Tibial nerve (tissue), 4 donors: ENCODE data around the gene RBM28.

Source experiments
- EP300 ChIP-seq, 2 donors: sonication (generic); formaldehyde crosslinking; IDR thresholded peaks; one replicate each; pipeline ENCODE4 v1.6.1; 2017; ENCODE audit warnings: antibody characterized with exemption in 2 of 2, mild to moderate bottlenecking in 1 of 2
- TF ChIP-seq, protein P1 (sequence below), 5 experiments: fragments of 200-600 bp in 3 of 5; fragments of 450-650 bp in 2 of 5; sonication (generic) in 3 of 5; IDR thresholded peaks; one replicate each; pipeline ENCODE4 v1.5.1; 2016 to 2019; ENCODE audit warnings: antibody characterized with exemption in 5 of 5, mild to moderate bottlenecking in 3 of 5, moderate library complexity in 2 of 5

DNA sequence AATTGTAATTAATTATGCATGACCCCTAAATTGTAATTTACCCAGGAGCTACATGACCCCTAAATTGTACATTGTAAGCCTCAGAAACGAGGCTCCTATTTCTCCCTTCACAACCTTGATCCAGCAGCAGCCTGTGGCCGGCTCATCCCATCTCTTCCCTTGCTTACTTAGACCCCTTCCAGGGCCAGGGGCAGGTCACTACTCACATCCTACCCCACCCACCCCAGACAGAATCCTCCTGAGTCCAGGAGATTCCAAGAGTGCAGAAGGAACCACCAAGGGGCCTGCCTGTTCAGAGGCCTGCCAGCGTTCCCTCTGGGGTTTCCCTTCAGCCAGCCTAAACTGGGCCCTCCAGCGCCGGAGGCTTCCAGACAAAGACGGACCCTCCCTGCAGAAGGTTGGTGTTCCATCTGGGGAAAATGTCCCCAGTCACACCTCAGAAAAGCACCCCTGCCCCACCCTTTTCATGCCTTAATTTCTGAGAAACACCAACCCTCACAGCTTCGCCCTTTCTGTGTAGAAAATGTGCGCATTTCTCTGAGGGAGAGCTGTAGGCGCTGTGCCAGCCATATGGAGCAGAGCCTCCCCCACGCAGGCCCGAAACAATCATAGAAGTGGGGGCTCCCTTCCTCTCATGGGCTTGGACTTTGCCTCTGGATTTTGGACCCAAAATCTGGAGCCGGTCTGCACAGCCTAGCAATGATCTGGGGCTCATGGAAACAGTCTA is 83.5 kb downstream of the RBM28 start:
- TF ChIP-seq, protein P1, sequence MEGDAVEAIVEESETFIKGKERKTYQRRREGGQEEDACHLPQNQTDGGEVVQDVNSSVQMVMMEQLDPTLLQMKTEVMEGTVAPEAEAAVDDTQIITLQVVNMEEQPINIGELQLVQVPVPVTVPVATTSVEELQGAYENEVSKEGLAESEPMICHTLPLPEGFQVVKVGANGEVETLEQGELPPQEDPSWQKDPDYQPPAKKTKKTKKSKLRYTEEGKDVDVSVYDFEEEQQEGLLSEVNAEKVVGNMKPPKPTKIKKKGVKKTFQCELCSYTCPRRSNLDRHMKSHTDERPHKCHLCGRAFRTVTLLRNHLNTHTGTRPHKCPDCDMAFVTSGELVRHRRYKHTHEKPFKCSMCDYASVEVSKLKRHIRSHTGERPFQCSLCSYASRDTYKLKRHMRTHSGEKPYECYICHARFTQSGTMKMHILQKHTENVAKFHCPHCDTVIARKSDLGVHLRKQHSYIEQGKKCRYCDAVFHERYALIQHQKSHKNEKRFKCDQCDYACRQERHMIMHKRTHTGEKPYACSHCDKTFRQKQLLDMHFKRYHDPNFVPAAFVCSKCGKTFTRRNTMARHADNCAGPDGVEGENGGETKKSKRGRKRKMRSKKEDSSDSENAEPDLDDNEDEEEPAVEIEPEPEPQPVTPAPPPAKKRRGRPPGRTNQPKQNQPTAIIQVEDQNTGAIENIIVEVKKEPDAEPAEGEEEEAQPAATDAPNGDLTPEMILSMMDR (IDR thresholded peaks at IDR 0.05), result no peak
- TF ChIP-seq EP300 (IDR thresholded peaks at IDR 0.05), result no peak
